K562 (cell line): ENCODE data around the gene SLC2A9. TPM values are rescaled to one million over a fixed set of nuclear protein-coding genes. Genes with fewer than 3 reads are reported as not detected.

Source experiments
- ATAC-seq: fragments of 200-7000 bp; cut with Tn5 transposase; 3 replicates; pipeline ENCODE4 v1.9.1; 2020; ENCODE audit warnings: moderate library complexity
- BruUV-seq: library from RNA; stranded (reverse); fragments of 400-500 nt; replicated peaks from 2 replicates; lab custom pipeline; 2021; lab: Mats Ljungman, UMichigan
- CTCF ChIA-PET: fragments of 300-600 bp; formaldehyde crosslinking; extraction: SDS; loops from one replicate; lab custom pipeline; 2021; ENCODE audit warnings: low intra/inter-chr PET ratio; lab: Yijun Ruan, JAX
- POLR2A ChIA-PET: fragments of 300-600, 350-650 bp; sonication (Branson Sonifier 250); formaldehyde crosslinking; extraction: SDS; loops from one replicate; lab custom pipeline; 2021; ENCODE audit warnings: antibody characterized with exemption, inconsistent platforms; lab: Yijun Ruan, JAX
- DNase-seq, 4 experiments: peaks; one replicate each; pipeline versions ENCODE4 v3.0.0 to v3.0.0-alpha.2; 2011 to 2018; ENCODE audit warnings: low spot score in 3 of 4, mixed read lengths in 3 of 4; ENCODE audit errors: extremely low read depth in 1 of 4
- FAIRE-seq: peaks from 2 replicates; lab custom pipeline; 2011; peaks lifted over from hg19 to GRCh38; lab: Jason Lieb, UNC
- H2AFZ ChIP-seq: 2 replicates; pipeline ENCODE4 v1.6.0; 2011; ENCODE audit warnings: low read depth, low read length, control low read depth, inconsistent platforms
- H3K27ac ChIP-seq: fragments of 200-600 bp; 3 replicates; pipeline ENCODE4 v1.8.0; 2011; ENCODE audit warnings: low read depth, mild to moderate bottlenecking, control low read depth, inconsistent platforms, low read length, moderate library complexity, mixed read lengths; ENCODE audit errors: extremely low read depth
- H3K27me3 ChIP-seq, 2 experiments: fragments of 300-600 bp in 1 of 2; 2 replicates in 1 of 2; 3 replicates in 1 of 2; pipeline versions ENCODE4 v1.6.0 to v1.8.0; 2011; ENCODE audit warnings: inconsistent platforms in 2 of 2, low read length in 2 of 2, mild to moderate bottlenecking in 1 of 2, mixed read lengths in 1 of 2, moderate library complexity in 1 of 2; ENCODE audit not compliant: control insufficient read depth in 2 of 2, insufficient read depth in 2 of 2
- H3K36me3 ChIP-seq: fragments of 300-600 bp; 3 replicates; pipeline ENCODE4 v1.8.0; 2011; ENCODE audit warnings: mild to moderate bottlenecking, low read length, inconsistent platforms; ENCODE audit not compliant: control insufficient read depth, insufficient read depth
- H3K4me1 ChIP-seq, 2 experiments: fragments of 200-600 bp in 1 of 2; replicated peaks in 1 of 2; 2 replicates in 1 of 2; 3 replicates in 1 of 2; pipeline versions ENCODE4 v1.5.1 to v1.8.0; 2011; ENCODE audit warnings: inconsistent platforms in 2 of 2, low read length in 2 of 2, mild to moderate bottlenecking in 1 of 2, mixed read lengths in 1 of 2, moderate library complexity in 1 of 2; ENCODE audit not compliant: control insufficient read depth in 2 of 2, insufficient read depth in 2 of 2
- H3K4me2 ChIP-seq: 2 replicates; pipeline ENCODE4 v1.6.1; 2011; ENCODE audit warnings: low read length, control low read depth, inconsistent platforms, mixed read lengths; ENCODE audit not compliant: insufficient read depth
- H3K4me3 ChIP-seq: fragments of 200-600 bp; sonication (generic), shearing (Covaris generic); 2 replicates; pipeline ENCODE4 v1.5.1; 2016; ENCODE audit warnings: control low read depth, inconsistent platforms
- H3K79me2 ChIP-seq: fragments of 200-600 bp; 3 replicates; pipeline ENCODE4 v1.8.0; 2011; ENCODE audit warnings: low read length, inconsistent platforms; ENCODE audit not compliant: control insufficient read depth, insufficient read depth
- H3K9ac ChIP-seq, 2 experiments: 2 replicates each; pipeline versions ENCODE4 v1.6.0 to v1.6.1; 2011; ENCODE audit warnings: low read depth in 2 of 2, low read length in 2 of 2, control low read depth in 1 of 2, inconsistent platforms in 1 of 2, mild to moderate bottlenecking in 1 of 2, mixed read lengths in 1 of 2; ENCODE audit not compliant: insufficient read depth in 1 of 2
- H3K9me1 ChIP-seq: one replicate; pipeline ENCODE4 v1.6.0; 2011; ENCODE audit warnings: inconsistent platforms, mild to moderate bottlenecking, low read length, moderate library complexity; ENCODE audit not compliant: control insufficient read depth, insufficient read depth
- H3K9me3 ChIP-seq: replicated peaks from 2 replicates; pipeline ENCODE4 v1.5.1; 2011; ENCODE audit warnings: low read depth, low read length, inconsistent platforms; ENCODE audit not compliant: control insufficient read depth, insufficient read depth
- H4K20me1 ChIP-seq: replicated peaks from 2 replicates; pipeline ENCODE4 v1.6.1; 2011; ENCODE audit warnings: low read length, inconsistent platforms, mixed read lengths; ENCODE audit not compliant: control insufficient read depth, insufficient read depth
- ATF3 ChIP-seq, 2 experiments: fragments of 450-650 bp in 1 of 2; sonication (generic) in 1 of 2; formaldehyde crosslinking in 1 of 2; IDR thresholded peaks in 1 of 2; conservative IDR thresholded peaks in 1 of 2; 2 replicates each; pipeline versions ENCODE4 v1.6.1 to v1.8.1; 2016 to 2023; ENCODE audit warnings: mild to moderate bottlenecking in 2 of 2, moderate library complexity in 2 of 2, inconsistent platforms in 1 of 2, missing genetic modification reagents in 1 of 2
- KAT8 ChIP-seq: fragments of 450-650 bp; IDR thresholded peaks from 2 replicates; pipeline ENCODE4 v1.6.1; 2016; ENCODE audit warnings: low read depth, mild to moderate bottlenecking
- KDM5B ChIP-seq: fragments of 200-600 bp; sonication (generic); IDR thresholded peaks from 2 replicates; pipeline ENCODE4 v1.6.1; 2012; ENCODE audit warnings: low read depth, mild to moderate bottlenecking, moderate library complexity, low read length, control low read depth, inconsistent platforms; ENCODE audit not compliant: insufficient replicate concordance
- MBD1 ChIP-seq: fragments of 250-450 bp; sonication (Bioruptor Pico); IDR thresholded peaks from 2 replicates; pipeline ENCODE4 v1.8.0; 2022; ENCODE audit warnings: inconsistent platforms
- RBM39 ChIP-seq: fragments of 200-400 bp; formaldehyde crosslinking; optimal IDR thresholded peaks from 2 replicates; pipeline ENCODE3; 2018; ENCODE audit warnings: low read depth, low read length
- SMARCE1 ChIP-seq: fragments of 450-650 bp; IDR thresholded peaks from 2 replicates; pipeline ENCODE4 v1.7.1; 2016; ENCODE audit warnings: mild to moderate bottlenecking
- TAF7 ChIP-seq: fragments of 450-650 bp; IDR thresholded peaks from 2 replicates; pipeline ENCODE4 v1.6.1; 2016; ENCODE audit warnings: missing genetic modification characterization, missing compliant biosample characterization
- TFE3 ChIP-seq: fragments of 450-650 bp; formaldehyde crosslinking; IDR thresholded peaks from 2 replicates; pipeline ENCODE4 v1.4.0; 2020; ENCODE audit warnings: mild to moderate bottlenecking, mixed read lengths
- TOE1 ChIP-seq, 2 experiments: fragments of 450-650 bp in 1 of 2; sonication (generic) in 1 of 2; formaldehyde crosslinking in 1 of 2; IDR thresholded peaks; 2 replicates each; pipeline versions ENCODE4 v1.7.1 to v1.8.0; 2016 to 2022; ENCODE audit warnings: borderline replicate concordance in 2 of 2, mild to moderate bottlenecking in 2 of 2, antibody characterized with exemption in 1 of 2, inconsistent platforms in 1 of 2, low read depth in 1 of 2, missing genetic modification reagents in 1 of 2, moderate library complexity in 1 of 2
- WGBS: fragments of 100-300 bp; shearing (Covaris generic); methylation state at CpG from one replicate; pipeline ENCODE4 v1.1.6; 2016; ENCODE audit warnings: low coverage, mixed read lengths; ENCODE audit not compliant: insufficient coverage; ENCODE audit errors: missing lambda C conversion rate; 5-methylcytosine and 5-hydroxymethylcytosine counted together
- in situ Hi-C: fragments of 300-500 bp; cut with MboI; formaldehyde crosslinking; loops from 4 replicates; pipeline ENCODE4 v1.15.0; 2018; ENCODE audit warnings: inconsistent platforms, mixed read lengths
- intact Hi-C: fragments of 100-400 bp; cut with micrococcal nuclease; formaldehyde crosslinking; loops from 2 replicates; pipeline ENCODE4 v1.14.2; 2022
- polyA plus RNA-seq, 8 experiments: library from polyadenylated mRNA; depleted of rRNA in 4 of 8; stranded (reverse) in 5 of 8; unstranded in 3 of 8; fragments of >200 nt; fragmentation: Nextera tagmentation in 2 of 8; fragmentation: Illumina TruSeq in 1 of 8; extraction: Ambion mirVana in 2 of 8; extraction: Trizol in 1 of 8; gene quantifications; 2 replicates each; pipeline versions ENCODE4 v1.2.1 to v1.2.3, GENCODE V29; 2011 to 2014; ENCODE audit warnings: inconsistent platforms in 1 of 8, missing spikeins in 1 of 8
- total RNA-seq, 7 experiments: library from RNA; depleted of rRNA in 6 of 7; stranded (reverse); fragments of >200 nt in 6 of 7; fragmentation: Illumina TruSeq in 2 of 7; extraction: Trizol in 2 of 7; gene quantifications; 2 replicates each; pipeline versions ENCODE4 v1.2.1 to v1.2.3, GENCODE V29; 2011 to 2021; ENCODE audit warnings: low replicate concordance in 1 of 7

Gene SLC2A9
- total and polyA plus RNA-seq, 9 of the 15 experiments (the other 6 are each of a cell fraction or from before 2014, with no cell fraction given) = 0.15 to 1.9 (median 0.76) TPM

- no peak for TF ChIP-seq SMARCE1
Measured at GRCh38 chr4:10066670-10067651, 45.7 kb upstream of the SLC2A9 start (continued).

- Histone ChIP-seq H3K79me2 (no peaks in the 10 kb centered on the region), H4K20me1 (no peaks in the 10 kb centered on the region; the same call in 1 of the 2 replicates), H3K4me3 (no peak overlapping the region), H2AFZ (no peak overlapping the region), H3K9me3 (no peaks in the 10 kb centered on the region), H3K4me2 (no peak overlapping the region), H3K9me1 (no peaks in the 10 kb centered on the region), H3K27me3 (peaks cover 4 to 15% of the 10 kb centered on the region in 2 experiments; a peak in 4 of 5 replicates), H3K9ac (no peak overlapping the region), H3K36me3 (no peaks in the 10 kb centered on the region), H3K27ac (no peak overlapping the region), H3K4me1 (no peaks in the 10 kb centered on the region)
- 11% methylated on average over 2 of the region's 2 CpGs for WGBS
- ATAC-seq = no peak
- no peak for FAIRE-seq
- intact Hi-C loops = no loop called here
- ChIA-PET CTCF (no interaction called here), POLR2A (no interaction called here)
- DNase-seq = no peak
- in situ Hi-C loops = no loop called here
- no TSS peak for BruUV-seq
- no peak for TF ChIP-seq TOE1 (IDR thresholded peaks at IDR 0.05; ENCODE audit: borderline replicate concordance)
- no peak for TF ChIP-seq TOE1 (CRISPR knock-in tag; IDR thresholded peaks at IDR 0.05; ENCODE audit: borderline replicate concordance, low read depth)
- TF ChIP-seq KDM5B = no peak
- TF ChIP-seq RBM39 = no peak
- TF ChIP-seq TFE3 (CRISPR knock-in tag) = no peak
- TF ChIP-seq MBD1 (CRISPR knock-in tag) = no peak
- TF ChIP-seq KAT8 = no peak
- no peak for TF ChIP-seq ATF3 (IDR thresholded peaks at IDR 0.05)
- TF ChIP-seq ATF3 (CRISPR knock-in tag; conservative IDR thresholded peaks at IDR 0.05) = no peak
- no peak for TF ChIP-seq TAF7 (tag)
Measured at GRCh38 chr4:10066206-10066605, 44.9 kb upstream of the SLC2A9 start.
